IPS-NIHi7 (cell line): ENCODE data around the gene SETD3.

Experiments
- DNase-seq: peaks from one replicate; pipeline ENCODE4 v3.0.0; 2012; ENCODE audit warnings: mixed read lengths; ENCODE audit errors: extremely low spot score

Gene SETD3

GRCh38 chr14:99516871-99517642, 36.4 kb upstream of the SETD3 start:
- DNase-seq = no peak

GRCh38 chr14:99516156-99516870, 35.7 kb upstream of the SETD3 start:
- no peak for DNase-seq

- DNase-seq = no peak
These were observed 34.9 kb upstream of the SETD3 start for GRCh38 chr14:99515301-99516155.

- no peak for DNase-seq
These were observed 34.1 kb upstream of the SETD3 start for GRCh38 chr14:99514552-99515300.

GRCh38 chr14:99513946-99514551, 33.4 kb upstream of the SETD3 start:
- no peak for DNase-seq

GRCh38 chr14:99513183-99513694, 32.6 kb upstream of the SETD3 start:
- DNase-seq = no peak

GRCh38 chr14:99512571-99513182, 32.0 kb upstream of the SETD3 start:
- DNase-seq = no peak

- DNase-seq = no peak
These were observed 31.4 kb upstream of the SETD3 start for GRCh38 chr14:99512110-99512449.

- DNase-seq = no peak
These were observed 30.9 kb upstream of the SETD3 start for GRCh38 chr14:99511421-99512109.

- DNase-seq = no peak
These were observed 30.0 kb upstream of the SETD3 start for GRCh38 chr14:99510556-99511139.

- DNase-seq = peak; percentile 10
These were observed 29.4 kb upstream of the SETD3 start for GRCh38 chr14:99509871-99510555.

- peak; percentile 55 for DNase-seq
These were observed 28.4 kb upstream of the SETD3 start for GRCh38 chr14:99508896-99509629.

- no peak for DNase-seq
These were observed 27.4 kb upstream of the SETD3 start for GRCh38 chr14:99507860-99508640.

GRCh38 chr14:99506276-99506675, 25.6 kb upstream of the SETD3 start:
- no peak for DNase-seq

GRCh38 chr14:99505089-99505488, 24.4 kb upstream of the SETD3 start:
- no peak for DNase-seq

GRCh38 chr14:99503848-99504453, 23.3 kb upstream of the SETD3 start:
- DNase-seq = no peak

GRCh38 chr14:99502989-99503421, 22.3 kb upstream of the SETD3 start:
- peak; percentile 56 for DNase-seq
